GM18867 (cell line): ENCODE data around the gene RAD23B.

Experiments
- ATAC-seq: cut with Tn5 transposase; IDR thresholded peaks from one replicate; pipeline ENCODE4 v1.9.1; 2021; ENCODE audit warnings: mild to moderate bottlenecking, moderate library complexity; ENCODE audit not compliant: unreplicated experiment

The RAD23B gene

DNA sequence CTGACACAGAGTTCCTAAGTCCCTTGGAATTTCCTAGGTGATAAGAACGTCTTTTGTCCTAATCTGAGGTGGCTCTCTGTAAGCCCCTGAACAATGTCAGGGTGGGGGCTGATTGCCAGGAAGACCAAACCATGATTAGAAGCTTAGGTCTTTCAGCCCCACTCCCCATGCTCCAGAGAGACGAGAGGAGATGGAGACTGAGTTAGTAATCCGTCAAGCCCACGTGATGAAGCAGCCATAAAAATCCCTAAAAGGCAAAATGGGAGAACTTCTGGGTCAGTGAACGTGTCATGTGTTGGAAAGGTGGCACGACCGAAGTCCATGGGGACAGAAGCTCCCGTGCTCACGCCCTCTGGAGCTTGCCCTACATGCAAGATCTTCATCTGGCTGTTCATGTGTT lies 85.6 kb downstream of the RAD23B start:
- ATAC-seq = no peak

DNA sequence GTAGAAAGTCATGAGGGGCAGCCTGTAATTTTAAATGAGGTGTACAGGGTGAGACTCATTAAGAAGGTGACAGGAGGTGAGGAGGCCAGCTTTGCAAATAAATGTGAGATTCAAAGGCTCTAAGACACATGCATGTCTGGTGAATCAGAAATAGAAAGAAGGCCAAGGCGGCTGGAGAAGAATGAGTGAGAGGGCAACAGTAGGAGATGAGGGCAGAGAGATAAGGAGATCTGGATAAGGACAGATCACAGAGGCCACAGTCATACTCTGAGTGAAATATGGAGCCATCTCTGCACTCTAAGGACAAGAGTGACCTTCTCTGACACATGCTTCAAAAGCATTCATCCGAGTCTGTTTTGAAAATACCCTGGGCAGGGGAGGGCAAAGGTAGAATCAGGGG lies 90.7 kb downstream of the RAD23B start:
- no peak for ATAC-seq

DNA sequence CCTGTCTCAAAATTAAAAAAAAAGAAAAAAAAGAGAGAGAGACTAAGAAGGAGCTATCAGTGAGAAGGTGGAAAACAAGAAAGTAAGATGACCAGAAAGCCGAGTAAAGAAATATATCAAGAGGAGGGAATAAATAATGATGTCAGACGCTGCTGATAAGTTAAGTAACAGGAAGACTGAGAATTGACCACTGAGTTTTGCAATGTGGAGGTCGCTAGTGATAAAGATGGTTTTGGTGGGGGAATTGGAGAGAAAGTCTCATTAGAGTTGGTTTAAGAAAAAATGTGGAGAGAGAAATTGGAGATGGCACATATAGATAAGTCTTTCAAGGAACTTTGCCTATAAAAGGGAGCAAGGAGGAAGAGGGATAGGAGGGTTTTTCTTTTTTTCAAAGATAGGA lies 91.9 kb downstream of the RAD23B start:
- ATAC-seq = no peak

DNA sequence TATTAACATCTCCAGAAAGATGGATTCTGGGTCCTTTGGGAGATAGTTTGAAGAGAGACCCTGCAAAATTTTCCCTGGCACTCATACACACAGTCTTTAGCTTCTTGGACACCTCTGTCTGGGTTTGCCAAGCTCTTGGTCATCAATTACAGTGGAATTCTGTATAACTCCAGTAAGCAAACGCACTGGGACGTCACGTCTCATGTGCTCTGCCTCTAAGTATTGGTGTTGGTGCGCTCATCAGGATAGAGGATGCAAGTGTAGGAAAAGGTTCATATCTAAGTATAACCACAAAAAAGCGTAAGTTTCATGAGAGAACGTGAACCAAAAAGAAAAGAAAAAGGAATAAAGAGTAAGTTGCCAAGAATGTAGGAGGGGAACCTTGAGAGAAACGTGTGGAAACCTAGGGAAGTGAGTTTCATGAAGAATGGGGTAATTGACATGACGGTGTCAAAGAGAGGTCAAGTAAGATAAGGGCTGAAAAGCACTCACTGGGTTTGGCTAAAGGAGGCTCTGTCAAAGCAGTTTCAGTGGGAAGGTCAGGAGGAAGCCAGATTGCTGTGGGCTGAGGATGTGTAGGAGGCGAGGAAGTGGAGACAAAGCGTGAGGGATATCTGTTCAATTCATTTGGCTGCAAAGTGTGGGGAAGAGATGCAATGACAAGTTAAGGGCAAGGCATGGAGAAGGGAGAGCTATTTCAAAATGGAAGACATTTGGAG lies 92.7 kb downstream of the RAD23B start:
- no peak for ATAC-seq

DNA sequence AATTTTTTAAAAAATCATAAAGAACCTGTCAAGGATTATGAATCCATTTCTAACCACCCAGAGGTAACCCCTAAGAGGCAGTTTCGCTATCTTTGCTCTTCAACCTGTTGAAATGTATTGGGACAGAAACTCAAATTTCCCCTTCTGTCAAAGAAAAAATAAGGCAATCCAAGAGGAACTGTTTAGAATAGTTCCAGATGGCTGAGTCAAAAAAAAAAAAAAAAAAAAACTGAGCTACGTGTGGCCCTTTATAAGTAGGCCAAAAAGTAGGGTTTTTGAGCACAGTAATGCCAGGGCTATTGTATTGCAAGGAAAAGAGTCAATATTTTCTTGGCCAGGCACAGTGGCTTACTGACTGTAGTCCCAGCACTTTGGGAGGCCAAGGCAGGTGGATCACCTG lies 94.9 kb downstream of the RAD23B start:
- ATAC-seq = no peak
